AG04450 (cell line): ENCODE measurements around the gene KRT86. TPM values are rescaled to one million over a fixed set of nuclear protein-coding genes. Genes with fewer than 3 reads are reported as not detected.

ENCODE experiments used
- CTCF ChIA-PET: fragments of 300-600, 350-600 bp; formaldehyde crosslinking; extraction: SDS; loops from one replicate; lab custom pipeline; 2022; ENCODE audit warnings: antibody characterized with exemption, inconsistent platforms; lab: Charles Lee
- POLR2A ChIA-PET: fragments of 350-600 bp; formaldehyde crosslinking; extraction: SDS; loops from one replicate; lab custom pipeline; 2021; ENCODE audit warnings: antibody characterized with exemption, inconsistent platforms; lab: Yijun Ruan, JAX
- DNase-seq: peaks from one replicate; pipeline ENCODE4 v3.0.0-alpha.2; 2011; ENCODE audit warnings: low read depth, low spot score
- H3K27ac ChIP-seq: one replicate; pipeline ENCODE4 v1.5.1; 2012; ENCODE audit warnings: low read depth, low read length, control low read depth
- H3K27me3 ChIP-seq: one replicate; pipeline ENCODE4 v1.6.0; 2012; ENCODE audit warnings: low read length; ENCODE audit not compliant: control insufficient read depth, insufficient read depth
- H3K4me3 ChIP-seq: 2 replicates; pipeline ENCODE4 v1.5.1; 2011; ENCODE audit warnings: mild to moderate bottlenecking, low read depth, low read length, control low read depth
- H3K9me3 ChIP-seq: 2 replicates; pipeline ENCODE4 v1.5.1; 2012; ENCODE audit warnings: low read length; ENCODE audit not compliant: control insufficient read depth, insufficient read depth
- CTCF ChIP-seq: IDR thresholded peaks from 2 replicates; pipeline ENCODE4 v1.5.1; 2011; ENCODE audit warnings: low read depth, low read length, control low read depth, inconsistent platforms
- polyA minus RNA-seq: library from RNA; depleted of rRNA, polyadenylated mRNA; stranded (reverse); fragments of >200 nt; gene quantifications from 2 replicates; pipeline ENCODE4 v1.2.3, GENCODE V29; 2011; rRNA and poly(A)+ RNA removed
- polyA plus RNA-seq: library from polyadenylated mRNA; depleted of rRNA; stranded (reverse); fragments of >200 nt; gene quantifications from 2 replicates; pipeline ENCODE4 v1.2.3, GENCODE V29; 2011; rRNA removed

KRT86 gene
- polyA plus RNA-seq (0.04 TPM in 1 of 2 replicates, not detected in the other), polyA minus RNA-seq (not detected in 2 replicates)

- Histone ChIP-seq H3K27me3 (peaks cover 5% of the 10 kb centered on the region), H3K4me3 (no peak within 1 kb of the TSS), H3K27ac (no peak within 1 kb of the TSS), H3K9me3 (no peaks in the 10 kb centered on the region; the same call in 1 of the 2 replicates)
- ChIA-PET CTCF (interaction anchor here (1.2 to 1.6 kb wide), 2 partner anchors 29 to 118 kb away, joined by 3 read pairs; no protein-coding TSS in a partner anchor), POLR2A (no interaction called here)
- DNase-seq, result no peak
- TF ChIP-seq CTCF, result no peak
These were observed at the start of gene KRT86 for GRCh38 chr12:52274521-52275120. KRT86 (plus strand) TSS chr12:52274645; CDS start chr12:52301917, 27,272 bp downstream.

GRCh38 chr12:52225752-52226151 lies 48.7 kb upstream of the KRT86 start:
- POLR2A ChIA-PET, result no interaction called here
- Histone ChIP-seq H3K9me3 (no peaks in the 10 kb centered on the region), H3K27me3 (no peaks in the 10 kb centered on the region), H3K27ac (no peak overlapping the region), H3K4me3 (no peak overlapping the region)
- no peak for DNase-seq
- CTCF ChIA-PET, result interaction anchor here (0.7 to 5.6 kb wide), 8 partner anchors 12 to 721 kb away, joined by 3 to 30 read pairs (median 4); no protein-coding TSS in a partner anchor
- no peak for TF ChIP-seq CTCF

GRCh38 chr12:52226446-52226845 lies 48.0 kb upstream of the KRT86 start:
- no peak for TF ChIP-seq CTCF
- H3K4me3 ChIP-seq, result no peak overlapping the region
- ChIA-PET POLR2A (no interaction called here), CTCF (interaction anchor here (0.6 to 5.6 kb wide), 4 partner anchors 13 to 721 kb away, joined by 3 to 30 read pairs (median 4); no protein-coding TSS in a partner anchor)
- no peaks in the 10 kb centered on the region for H3K27me3 ChIP-seq
- no peak overlapping the region for H3K27ac ChIP-seq
- DNase-seq, result no peak
- H3K9me3 ChIP-seq, result no peaks in the 10 kb centered on the region

- Histone ChIP-seq H3K27ac (no peak overlapping the region), H3K27me3 (no peaks in the 10 kb centered on the region), H3K4me3 (no peak overlapping the region), H3K9me3 (no peaks in the 10 kb centered on the region)
- TF ChIP-seq CTCF, result no peak
- no peak for DNase-seq
- ChIA-PET CTCF (interaction anchor here (1.4 to 5.6 kb wide), 2 partner anchors 15 to 51 kb away, joined by 5 to 30 read pairs; no protein-coding TSS in a partner anchor), POLR2A (no interaction called here)
These were observed 46.8 kb upstream of the KRT86 start for GRCh38 chr12:52227606-52228166.

GRCh38 chr12:52228366-52228765 lies 46.1 kb upstream of the KRT86 start:
- POLR2A ChIA-PET, result no interaction called here
- no peaks in the 10 kb centered on the region for H3K27me3 ChIP-seq
- no peak for DNase-seq
- no peak overlapping the region for H3K27ac ChIP-seq
- CTCF ChIA-PET, result interaction anchor here (5.6 kb wide), 1 partner anchor 51 kb away, joined by 30 read pairs; no protein-coding TSS in a partner anchor
- no peaks in the 10 kb centered on the region; the same call in 1 of the 2 replicates for H3K9me3 ChIP-seq
- TF ChIP-seq CTCF, result no peak
- H3K4me3 ChIP-seq, result no peak overlapping the region
